GM21723 (cell line): ENCODE data around the gene MARCHF3.
"Not testable (repeated sequence)": the region's sequence is repeated elsewhere in the genome, so short reads cannot be mapped to it uniquely, and the experiment has no call there.

Experiments used
- ATAC-seq: cut with Tn5 transposase; IDR thresholded peaks from one replicate; pipeline ENCODE4 v1.9.1; 2021; ENCODE audit warnings: mild to moderate bottlenecking, moderate library complexity; ENCODE audit not compliant: unreplicated experiment

Gene MARCHF3

DNA sequence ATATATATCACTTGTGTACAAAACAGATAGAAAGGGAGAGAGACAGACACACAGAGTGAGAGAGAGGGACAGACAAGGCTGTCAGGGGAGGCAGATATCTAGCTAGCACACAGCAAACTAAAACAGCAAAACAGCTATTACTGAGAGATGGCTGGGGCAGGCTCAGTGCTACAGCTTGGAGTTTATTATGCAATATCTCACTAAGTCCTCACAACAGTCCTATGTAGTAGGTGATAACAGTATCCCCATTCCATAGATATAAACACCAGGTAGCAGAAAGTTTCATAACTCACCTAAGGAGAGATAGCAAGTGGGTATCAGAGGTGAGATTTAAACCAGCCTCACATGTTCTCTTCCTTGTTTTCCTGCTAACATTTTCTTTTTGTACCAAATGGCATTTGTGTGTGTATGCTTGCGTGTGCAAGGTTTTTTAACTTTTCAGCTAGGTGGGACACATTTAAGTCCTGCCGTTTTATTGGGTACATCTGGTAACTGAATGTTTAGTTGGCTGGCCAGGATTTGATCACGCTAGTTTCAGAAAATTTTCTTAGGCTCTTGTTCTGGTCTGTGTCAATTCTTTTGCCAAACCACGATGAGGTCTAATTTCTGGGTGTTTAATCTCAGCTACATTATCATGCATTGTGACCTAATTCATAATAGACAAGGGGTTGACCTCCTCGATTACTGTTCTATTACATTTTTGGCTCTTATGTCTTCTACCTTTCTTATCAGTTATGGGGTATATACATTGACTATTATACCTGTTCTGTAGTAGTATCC, 148.3 kb downstream of the MARCHF3 start:
- no peak for ATAC-seq

- no peak for ATAC-seq
Observed at GRCh38 chr5:126878634-126879033, 151.7 kb downstream of the MARCHF3 start.

DNA sequence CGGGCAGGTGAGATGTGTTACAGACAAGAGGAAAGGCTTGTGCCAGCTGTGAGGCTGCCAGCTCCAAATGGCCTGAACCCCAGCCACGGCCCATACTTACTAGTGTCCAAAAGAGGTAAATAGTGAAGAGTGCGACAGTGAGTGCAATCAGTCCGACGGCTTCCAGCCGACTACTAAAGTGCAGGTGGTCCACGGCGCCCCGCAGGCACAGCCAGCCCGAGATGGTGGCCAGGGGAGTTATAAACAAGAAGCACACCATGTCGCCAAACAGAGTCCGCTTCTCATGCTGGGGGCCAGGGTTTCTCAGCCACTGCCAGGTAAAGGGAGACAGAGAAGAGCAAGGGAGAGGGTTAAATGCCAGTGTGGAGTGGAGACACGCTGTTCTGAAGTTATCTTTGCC, 152.3 kb downstream of the MARCHF3 start:
- ATAC-seq: no peak

- ATAC-seq: no peak
Observed at GRCh38 chr5:126877602-126878001, 152.8 kb downstream of the MARCHF3 start.

DNA sequence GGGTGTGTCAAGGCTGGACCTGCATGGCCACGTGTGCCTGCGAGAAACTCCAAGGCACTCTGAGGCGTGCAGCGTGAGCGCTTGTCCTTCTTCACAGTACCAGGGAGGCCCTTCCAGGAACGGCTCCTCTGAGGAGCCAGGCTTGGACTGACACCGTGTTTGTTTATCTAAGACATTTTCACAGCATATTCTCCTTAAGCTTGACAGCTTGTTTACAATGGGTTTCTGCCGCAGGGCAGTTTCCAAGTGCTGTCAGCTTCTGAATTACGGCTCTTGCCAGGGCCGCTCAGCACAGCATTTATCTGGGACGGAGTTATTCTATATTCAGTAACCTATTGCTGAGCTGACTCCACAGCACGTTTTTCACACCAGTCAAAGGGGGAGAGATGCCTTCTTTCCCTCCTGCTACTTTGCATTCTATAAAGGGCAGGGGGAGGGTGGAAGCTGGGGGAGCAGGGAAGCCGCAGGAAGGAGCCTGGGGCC, 155.0 kb downstream of the MARCHF3 start:
- no peak for ATAC-seq

GRCh38 chr5:126872561-126873354, 157.6 kb downstream of the MARCHF3 start:
- no peak for ATAC-seq

- ATAC-seq: no peak
Observed at GRCh38 chr5:126871441-126871840, 158.9 kb downstream of the MARCHF3 start.

GRCh38 chr5:126869005-126869451, 161.3 kb downstream of the MARCHF3 start:
- ATAC-seq: peak; percentile 77

- no peak for ATAC-seq
Observed at GRCh38 chr5:126868338-126869004, 161.9 kb downstream of the MARCHF3 start.

DNA sequence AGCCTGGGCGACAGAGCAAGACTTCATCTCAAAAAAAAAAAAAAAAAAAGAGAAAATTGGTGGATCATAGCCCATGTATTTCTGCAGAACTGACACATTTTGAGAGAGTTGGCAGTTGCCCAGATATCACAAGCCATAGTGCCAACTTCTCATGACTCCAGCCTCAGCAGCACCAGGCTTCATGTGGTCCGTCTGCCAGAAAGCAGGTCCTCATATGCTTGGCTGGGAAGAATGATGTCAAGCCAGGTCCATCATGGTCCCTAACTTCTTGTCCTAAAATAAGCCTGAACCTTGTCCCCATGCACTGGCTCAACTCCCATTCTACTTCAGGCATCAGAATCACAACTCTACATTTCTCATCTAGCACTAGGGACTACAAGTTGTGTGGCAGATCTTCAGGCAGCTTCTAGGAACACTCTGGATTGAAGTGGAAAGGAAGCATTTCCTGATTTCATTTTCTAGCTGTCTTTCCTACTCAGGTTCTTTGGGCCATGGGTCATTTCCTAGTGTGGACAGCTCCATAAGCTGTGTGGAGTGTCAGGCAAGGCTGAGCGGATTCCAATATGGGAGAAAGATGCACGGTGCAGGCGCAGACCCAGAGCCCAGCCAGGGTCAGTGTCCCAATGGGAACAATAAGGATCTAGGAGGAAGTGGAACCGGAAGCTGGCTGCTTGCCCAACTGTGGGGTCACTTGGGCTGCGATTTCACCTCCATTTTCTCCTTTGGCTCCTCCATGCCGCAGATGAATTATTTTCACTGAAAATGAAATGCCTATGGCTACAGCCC, 163.3 kb downstream of the MARCHF3 start:
- no peak for ATAC-seq

GRCh38 chr5:126865299-126865698, 165.1 kb downstream of the MARCHF3 start:
- no peak for ATAC-seq

DNA sequence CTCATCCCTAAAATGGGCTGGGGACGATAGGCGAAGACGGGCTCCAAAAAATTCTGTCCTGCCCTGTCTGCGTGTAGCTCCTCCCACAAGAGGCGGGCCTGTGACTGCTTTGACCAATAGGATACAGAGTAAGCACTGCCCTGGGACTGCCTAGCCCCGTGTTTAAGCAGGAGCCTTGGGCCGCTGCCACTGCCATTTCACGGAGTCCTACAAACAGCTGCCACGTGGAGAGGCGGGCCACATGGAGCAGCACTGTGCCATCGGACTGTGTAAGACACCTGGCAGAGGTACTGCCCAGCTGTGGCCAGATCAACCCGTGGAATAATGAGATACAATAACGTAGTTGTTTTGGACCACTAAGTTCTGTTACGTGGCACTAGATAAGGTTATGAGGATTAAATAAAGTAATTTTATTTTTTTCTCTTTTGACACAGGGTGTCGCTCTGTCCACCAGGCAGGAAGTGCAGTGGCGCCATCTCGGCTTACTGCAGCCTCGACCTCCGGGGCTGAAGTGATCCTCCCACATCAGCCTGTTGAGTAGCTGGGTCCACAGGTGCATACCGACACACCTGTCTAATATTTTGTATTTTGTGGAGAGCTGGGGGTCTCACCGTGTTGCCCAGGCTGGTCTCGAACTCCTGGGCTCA, 166.2 kb downstream of the MARCHF3 start:
- ATAC-seq: no peak

DNA sequence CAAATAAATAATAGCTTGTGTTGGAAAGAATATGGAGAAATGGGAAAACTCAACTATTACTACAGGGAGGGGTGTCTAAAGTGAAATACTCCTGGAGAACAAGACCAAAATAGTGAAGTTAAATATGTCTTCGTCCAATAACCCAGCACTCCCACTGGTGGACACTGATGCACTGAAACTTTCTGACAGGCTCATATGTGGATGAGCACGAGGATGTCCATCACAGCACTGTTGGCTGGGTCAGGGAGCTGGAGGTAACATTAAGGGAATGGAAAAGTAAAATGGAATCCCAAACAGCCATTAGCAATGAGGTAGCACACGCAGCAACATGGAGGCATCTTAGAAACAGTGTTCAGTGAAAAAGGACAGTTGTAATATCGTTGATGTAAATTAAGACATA, 167.0 kb downstream of the MARCHF3 start:
- ATAC-seq: no peak

GRCh38 chr5:126858441-126858840, 171.9 kb downstream of the MARCHF3 start:
- ATAC-seq: no peak

- no peak for ATAC-seq
Observed at GRCh38 chr5:126857472-126858410, 172.6 kb downstream of the MARCHF3 start.

DNA sequence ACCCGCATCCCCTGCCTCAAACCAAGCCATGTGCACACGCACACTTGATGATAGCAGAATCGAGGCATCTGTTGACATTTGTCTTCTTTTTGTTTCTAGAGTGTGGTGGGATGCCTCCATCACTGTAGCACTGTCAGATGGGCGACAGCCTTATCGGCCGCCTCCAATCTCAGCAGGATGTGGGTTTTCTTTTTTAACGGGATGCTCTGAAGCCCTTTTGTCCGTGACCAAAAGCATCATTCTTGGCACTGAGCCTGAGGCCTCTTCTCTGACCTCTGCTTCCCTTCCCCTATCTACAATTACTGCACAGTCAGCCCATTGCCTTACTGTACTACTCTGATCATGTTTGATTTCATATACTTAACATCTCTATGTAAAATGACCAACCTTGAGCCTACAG, 175.1 kb downstream of the MARCHF3 start:
- no peak for ATAC-seq

DNA sequence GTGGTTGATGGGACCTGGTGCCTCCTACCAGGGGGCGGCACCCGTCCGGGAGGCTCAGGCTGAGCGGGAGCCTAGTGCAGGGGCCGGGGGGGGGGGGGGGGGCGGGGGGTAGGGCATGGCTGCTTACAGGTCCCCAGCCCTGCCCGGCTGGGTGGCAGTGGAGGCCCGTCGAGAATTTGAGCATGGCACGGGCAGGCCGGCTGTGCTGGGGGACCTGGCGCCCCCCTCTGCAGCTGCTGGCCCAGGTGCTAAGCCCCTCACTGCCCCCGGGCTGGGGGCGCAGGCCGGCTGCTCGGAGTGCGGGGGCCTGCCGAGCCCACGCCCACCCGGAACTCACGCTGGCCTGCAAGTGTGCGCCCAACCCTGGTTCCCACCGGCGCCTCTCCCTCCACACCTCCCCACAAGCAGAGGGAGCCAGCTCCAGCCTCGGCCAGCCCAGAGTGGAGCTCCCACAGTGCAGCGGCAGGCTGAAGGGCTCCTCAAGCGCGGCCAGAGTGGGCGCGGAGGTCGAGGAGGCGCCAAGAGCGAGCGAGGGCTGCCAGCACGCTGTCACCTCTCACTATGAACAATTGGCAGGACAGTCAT, 175.7 kb downstream of the MARCHF3 start:
- ATAC-seq: no peak

GRCh38 chr5:126853541-126854307, 176.6 kb downstream of the MARCHF3 start:
- not testable (repeated sequence) for ATAC-seq
